RWPE1 (cell line): Measurements from ENCODE around the gene BRINP1.

Experiments used
- CTCF ChIA-PET: fragments of 350-600 bp; sonication (Branson Sonifier 250); formaldehyde crosslinking; extraction: SDS; loops from one replicate; lab custom pipeline; 2021; lab: Yijun Ruan, JAX
- POLR2A ChIA-PET: fragments of 400-600 bp; formaldehyde crosslinking; extraction: SDS; loops from one replicate; lab custom pipeline; 2020; ENCODE audit warnings: antibody characterized with exemption; ENCODE audit not compliant: low non-redundant PET; lab: Yijun Ruan, JAX
- DNase-seq: peaks from one replicate; pipeline ENCODE4 v3.0.0; 2012; ENCODE audit warnings: low spot score
- H3K27ac ChIP-seq: fragments of 450-650 bp; 2 replicates; pipeline ENCODE4 v1.5.1; 2017
- CTCF ChIP-seq: fragments of 450-650 bp; conservative IDR thresholded peaks from 2 replicates; pipeline ENCODE4 v1.5.1; 2017; ENCODE audit warnings: low read depth, mild to moderate bottlenecking

BRINP1 gene

GRCh38 chr9:119349351-119349825 lies 19.8 kb downstream of the BRINP1 start:
- POLR2A ChIA-PET = no interaction called here
- CTCF ChIA-PET = no interaction called here
- DNase-seq = no peak
- no peak overlapping the region for H3K27ac ChIP-seq
- no peak for TF ChIP-seq CTCF

- no peak for TF ChIP-seq CTCF
- ChIA-PET CTCF (no interaction called here), POLR2A (no interaction called here)
- no peak overlapping the region for H3K27ac ChIP-seq
- DNase-seq = no peak
These were observed 25.9 kb downstream of the BRINP1 start for GRCh38 chr9:119343059-119343990.

- DNase-seq = no peak
- H3K27ac ChIP-seq = no peak overlapping the region
- ChIA-PET CTCF (no interaction called here), POLR2A (no interaction called here)
- no peak for TF ChIP-seq CTCF
These were observed 30.2 kb downstream of the BRINP1 start for GRCh38 chr9:119339056-119339455.

GRCh38 chr9:119337573-119337972 lies 31.7 kb downstream of the BRINP1 start:
- ChIA-PET CTCF (no interaction called here), POLR2A (no interaction called here)
- no peak overlapping the region for H3K27ac ChIP-seq
- TF ChIP-seq CTCF = no peak
- no peak for DNase-seq

- ChIA-PET POLR2A (no interaction called here), CTCF (no interaction called here)
- no peak overlapping the region for H3K27ac ChIP-seq
- TF ChIP-seq CTCF = no peak
- DNase-seq = no peak
These were observed 34.5 kb downstream of the BRINP1 start for GRCh38 chr9:119334745-119335144.

- H3K27ac ChIP-seq = no peak overlapping the region
- no peak for DNase-seq
- CTCF ChIA-PET = no interaction called here
- POLR2A ChIA-PET = no interaction called here
- no peak for TF ChIP-seq CTCF
These were observed 35.6 kb downstream of the BRINP1 start for GRCh38 chr9:119333507-119334229.
